HG03439 (cell line): ENCODE results near the gene CD79A.
A peak's percentile ranks its signal among the peaks of the same experiment; 100 is the strongest.
"Not testable (repeated sequence)": the region's sequence is repeated elsewhere in the genome, so short reads cannot be mapped to it uniquely, and the experiment has no call there.

ENCODE experiments used
- ATAC-seq: cut with Tn5 transposase; IDR thresholded peaks from one replicate; pipeline ENCODE4 v1.9.1; 2021; ENCODE audit warnings: mild to moderate bottlenecking, moderate library complexity; ENCODE audit not compliant: unreplicated experiment

Gene CD79A

DNA sequence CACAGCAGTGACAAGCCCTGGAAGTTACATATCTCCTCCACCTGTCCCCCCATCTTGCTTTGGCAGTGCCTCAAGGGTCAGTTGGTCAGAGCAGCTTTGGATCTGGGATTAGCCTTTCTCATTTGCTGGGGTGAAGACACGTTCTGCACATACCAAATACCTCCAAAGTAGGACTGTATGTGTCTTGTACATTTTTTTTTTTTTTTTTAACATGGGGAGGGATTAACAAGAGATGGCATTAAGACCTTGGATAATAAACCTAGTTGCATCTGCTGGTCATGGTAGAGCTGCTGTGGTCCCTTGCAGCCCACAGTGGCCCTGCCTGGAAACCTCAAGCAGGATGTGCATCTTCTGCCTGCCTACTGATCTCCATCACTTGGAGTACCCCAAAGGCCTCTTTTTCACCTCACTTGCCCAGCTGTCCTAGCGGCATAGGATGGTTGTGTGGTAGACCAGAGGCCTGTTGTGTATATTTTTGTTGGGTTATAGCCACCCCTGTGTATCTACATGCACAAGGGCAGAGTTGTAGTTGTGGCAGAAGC is 14.6 kb upstream of the CD79A start:
- no peak for ATAC-seq

DNA sequence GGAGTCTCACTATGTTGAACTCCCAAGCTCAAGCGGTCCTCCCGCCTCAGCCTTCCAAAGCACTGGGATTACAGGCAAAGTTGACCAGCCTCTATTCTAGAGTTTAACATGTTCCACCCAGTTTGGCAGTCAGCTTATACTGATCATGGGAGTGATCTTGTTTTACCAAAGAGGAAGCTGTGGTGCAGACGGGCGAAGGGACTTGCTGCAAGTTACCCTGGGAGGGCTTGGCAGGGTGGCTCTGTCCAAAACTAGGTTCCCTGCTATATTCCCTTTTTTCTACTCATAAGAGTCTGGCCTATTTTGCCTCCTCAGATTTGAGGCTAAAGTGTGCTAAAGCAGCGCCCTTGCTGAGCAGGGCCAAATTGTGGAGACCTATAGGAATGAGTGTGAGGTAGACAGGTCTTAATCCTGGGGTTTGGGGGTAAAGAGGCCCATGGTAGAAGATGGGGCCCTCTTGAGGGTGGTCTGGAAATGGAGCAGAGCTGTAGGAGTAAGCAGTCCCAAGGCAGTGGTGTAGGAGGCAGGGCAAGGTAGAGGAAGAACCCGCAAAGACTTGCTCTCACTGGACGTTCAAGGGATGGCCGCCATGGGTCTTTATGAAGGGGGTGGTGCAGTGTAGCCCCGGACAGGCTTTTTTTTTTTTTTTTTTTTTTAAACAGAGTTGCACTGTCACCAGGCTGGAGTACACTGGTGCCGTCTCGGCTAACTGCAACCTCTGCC is 13.7 kb upstream of the CD79A start:
- no peak for ATAC-seq

DNA sequence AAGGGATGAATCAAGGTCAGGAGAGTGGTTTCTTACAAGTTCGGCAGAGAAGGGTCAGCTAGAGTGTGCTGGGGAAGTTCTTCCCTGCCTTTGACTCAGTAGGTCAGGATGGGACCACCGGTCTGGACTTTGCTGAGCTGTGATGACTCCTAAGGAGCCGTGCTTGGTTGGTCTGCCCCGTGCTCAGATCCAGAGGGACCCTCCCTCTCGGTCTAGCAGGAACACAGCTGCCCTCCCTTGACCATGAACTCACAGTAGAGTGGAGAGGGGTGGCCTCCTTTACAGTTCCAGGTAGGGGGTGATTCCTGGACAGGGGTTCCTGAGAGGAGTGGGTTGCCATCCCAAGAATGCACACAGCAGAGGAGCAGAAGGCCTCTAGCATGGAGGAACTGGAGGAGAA is 12.7 kb upstream of the CD79A start:
- ATAC-seq, result no peak

DNA sequence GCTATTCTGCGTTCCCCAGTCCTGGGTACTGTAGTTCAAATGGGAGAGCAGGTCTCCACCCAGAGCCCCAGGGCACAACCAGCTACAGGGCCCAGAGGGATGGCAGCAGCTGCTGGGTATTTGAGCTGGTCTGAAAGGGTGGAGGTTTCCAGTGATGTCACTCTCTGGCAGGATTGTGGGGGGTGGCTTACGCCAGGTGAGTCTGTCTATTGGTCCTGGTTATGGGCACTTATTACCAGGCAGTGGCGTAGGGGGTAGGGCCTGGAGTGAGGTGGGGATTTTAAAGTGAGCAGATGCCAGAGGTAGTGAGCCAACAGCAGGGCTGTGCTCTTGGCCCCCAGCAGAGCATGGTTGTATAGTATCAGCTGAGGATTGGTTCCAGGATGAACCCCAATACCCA is 10.8 kb upstream of the CD79A start:
- ATAC-seq, result no peak

DNA sequence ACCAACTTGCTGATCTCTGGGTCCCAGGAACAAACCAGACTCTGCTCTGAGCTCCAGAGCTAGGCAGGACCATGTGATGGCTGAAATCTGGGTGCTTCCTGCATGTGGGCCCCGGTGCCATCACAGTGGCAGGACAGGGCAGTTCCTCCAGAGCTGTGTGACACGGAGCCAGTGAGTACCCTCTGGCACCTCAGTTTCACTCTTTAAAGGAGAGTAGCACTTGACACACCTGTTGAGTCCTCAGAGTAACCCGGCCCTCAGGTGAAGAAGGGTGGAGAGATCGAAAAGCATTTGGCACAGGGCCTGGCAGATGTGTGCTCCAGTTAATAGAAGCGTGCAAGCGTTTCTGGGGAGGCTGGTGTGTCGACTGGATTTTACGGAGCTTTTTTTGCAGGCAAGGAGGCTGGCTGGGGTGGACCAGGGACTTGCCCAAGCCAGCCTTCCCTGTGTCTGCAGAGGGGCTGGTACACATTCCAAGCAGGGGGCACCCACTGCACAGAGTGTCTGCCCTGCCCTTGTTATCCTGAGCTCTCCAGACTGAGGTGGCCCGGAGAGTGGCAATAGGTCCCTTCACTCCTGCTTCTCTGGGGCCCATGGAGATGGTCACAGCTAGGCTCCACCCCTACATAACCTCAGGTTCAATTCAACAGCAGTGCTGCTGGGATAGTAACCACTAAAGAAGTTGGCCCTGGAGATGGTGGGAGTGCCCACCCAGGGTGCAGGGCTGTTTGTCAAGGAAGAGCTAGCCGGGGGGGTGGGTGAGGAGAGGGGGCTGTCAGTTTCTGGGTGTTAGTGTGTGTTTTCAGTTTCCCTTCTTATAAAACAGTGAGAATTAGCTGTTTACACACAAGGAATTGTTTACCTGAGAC is 8.7 kb upstream of the CD79A start:
- ATAC-seq, result no peak

DNA sequence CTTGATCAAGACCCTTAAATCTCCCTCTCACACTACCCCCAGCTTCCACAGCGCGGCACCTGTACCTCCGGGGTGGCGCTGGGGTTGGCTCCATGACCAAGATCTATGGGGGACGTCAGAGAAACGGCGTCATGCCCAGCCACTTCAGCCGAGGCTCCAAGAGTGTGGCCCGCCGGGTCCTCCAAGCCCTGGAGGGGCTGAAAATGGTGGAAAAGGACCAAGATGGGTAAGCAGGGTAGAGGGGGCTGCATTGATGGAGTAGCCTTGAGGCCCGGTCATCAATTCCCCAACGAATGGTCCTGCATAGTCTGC is 8.1 kb upstream of the CD79A start:
- no peak for ATAC-seq

DNA sequence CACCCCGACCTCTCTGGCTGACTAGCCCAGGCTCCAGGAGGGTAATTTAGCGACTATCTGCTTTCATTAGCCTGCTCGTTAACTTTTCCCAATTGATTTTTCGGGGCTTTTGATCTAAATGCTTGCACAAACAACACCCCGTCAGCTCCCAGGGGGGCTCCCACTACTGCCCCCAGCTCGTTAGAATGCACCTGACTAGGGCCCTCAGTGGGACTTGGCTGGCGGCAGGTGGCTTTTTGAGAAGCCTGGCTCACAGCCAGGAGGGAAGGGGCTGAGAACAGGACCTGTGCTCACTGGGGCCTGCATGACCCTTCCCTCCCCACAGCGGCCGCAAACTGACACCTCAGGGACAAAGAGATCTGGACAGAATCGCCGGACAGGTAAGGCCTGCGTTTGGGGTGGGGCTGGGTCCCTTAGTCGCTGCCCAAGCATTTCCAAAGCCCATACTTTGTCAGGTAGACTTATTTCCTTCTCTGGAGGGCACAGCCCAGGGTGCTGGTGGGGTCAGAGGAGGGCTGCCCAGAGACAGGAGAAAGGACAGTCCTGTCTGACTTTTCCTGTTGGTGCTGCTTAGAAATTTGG is 7.6 kb upstream of the CD79A start:
- ATAC-seq, result no peak

DNA sequence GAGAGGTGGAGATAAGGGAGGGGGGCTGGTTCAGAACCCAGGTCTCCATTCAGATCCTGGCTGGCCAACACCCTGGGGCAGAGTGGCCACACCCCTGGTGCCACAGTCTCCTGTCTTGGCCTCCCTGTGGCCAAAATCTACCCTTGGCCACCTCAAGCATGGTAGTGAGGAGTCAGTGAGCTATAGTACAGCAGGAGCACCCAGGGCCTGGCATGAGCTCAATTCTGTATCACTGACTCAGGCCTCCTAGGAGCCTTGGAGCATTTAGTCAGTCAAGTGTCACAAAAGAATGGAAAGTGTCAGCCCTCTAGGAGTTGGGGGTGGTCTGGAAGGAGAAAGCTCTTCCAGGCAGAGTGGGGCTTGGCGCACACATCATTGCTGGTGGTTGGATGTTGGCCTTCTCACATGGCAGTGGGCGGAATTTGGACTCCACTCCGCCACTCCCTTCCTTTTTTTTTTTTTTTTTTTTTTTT is 6.6 kb upstream of the CD79A start:
- ATAC-seq, result no peak

DNA sequence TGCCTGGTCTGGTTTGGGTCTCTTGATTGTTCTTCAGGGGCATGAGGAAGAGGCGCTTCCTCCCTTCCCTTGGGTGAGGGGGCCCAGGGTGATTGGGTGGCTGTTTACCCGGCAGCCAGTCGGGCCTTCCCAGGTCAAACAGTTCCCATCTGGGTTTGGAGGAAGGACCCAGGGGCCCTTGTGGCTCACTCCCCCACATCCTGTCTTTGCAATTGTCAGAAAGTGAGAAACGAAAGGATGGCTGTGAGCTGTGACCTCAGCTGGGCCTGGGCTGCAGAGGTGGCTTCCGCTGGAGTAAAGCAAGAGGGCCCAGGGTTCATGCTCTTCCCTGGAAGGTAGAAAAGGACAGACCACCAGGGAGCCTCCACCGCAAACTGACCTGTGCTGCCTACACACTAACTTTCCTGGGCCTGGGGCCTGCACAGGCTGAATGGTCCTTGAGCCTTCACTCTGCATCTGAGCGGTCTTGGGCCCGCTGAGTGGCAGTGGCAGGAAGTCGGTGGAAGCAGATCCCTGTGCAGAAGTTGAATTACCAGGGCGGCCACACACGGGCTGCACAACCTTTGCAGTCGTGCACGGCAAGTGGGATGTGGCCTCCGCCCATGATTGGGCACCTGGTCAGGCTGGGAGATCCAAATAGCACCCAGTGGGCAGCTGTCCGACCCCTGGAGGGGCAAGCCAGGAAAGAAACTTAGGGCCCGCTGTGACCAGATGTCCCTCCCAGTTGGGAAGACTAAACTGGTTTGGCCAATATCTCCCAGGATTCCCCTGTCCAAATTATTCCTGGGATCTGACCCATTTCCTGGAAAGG is 5.3 kb upstream of the CD79A start:
- peak; percentile 47 for ATAC-seq

DNA sequence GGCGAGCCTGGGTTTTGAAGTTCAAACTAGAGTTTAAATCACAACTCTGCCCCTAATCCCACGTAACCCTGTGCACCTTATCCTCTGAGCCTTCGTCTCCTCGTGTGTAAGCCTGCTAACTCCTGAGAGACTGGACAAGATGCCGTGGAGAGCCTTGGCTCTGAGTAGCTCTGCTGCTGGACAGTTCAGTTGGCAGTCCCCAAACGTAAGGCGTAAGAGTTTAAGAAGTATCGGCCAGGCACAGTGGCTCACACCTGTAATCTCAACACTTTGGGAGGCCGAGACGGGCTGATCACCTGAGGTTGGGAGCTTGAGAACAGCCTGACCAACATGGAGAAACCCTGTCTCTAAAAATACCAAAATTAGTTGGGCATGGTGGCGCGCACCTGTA is 4.7 kb upstream of the CD79A start:
- no peak for ATAC-seq

DNA sequence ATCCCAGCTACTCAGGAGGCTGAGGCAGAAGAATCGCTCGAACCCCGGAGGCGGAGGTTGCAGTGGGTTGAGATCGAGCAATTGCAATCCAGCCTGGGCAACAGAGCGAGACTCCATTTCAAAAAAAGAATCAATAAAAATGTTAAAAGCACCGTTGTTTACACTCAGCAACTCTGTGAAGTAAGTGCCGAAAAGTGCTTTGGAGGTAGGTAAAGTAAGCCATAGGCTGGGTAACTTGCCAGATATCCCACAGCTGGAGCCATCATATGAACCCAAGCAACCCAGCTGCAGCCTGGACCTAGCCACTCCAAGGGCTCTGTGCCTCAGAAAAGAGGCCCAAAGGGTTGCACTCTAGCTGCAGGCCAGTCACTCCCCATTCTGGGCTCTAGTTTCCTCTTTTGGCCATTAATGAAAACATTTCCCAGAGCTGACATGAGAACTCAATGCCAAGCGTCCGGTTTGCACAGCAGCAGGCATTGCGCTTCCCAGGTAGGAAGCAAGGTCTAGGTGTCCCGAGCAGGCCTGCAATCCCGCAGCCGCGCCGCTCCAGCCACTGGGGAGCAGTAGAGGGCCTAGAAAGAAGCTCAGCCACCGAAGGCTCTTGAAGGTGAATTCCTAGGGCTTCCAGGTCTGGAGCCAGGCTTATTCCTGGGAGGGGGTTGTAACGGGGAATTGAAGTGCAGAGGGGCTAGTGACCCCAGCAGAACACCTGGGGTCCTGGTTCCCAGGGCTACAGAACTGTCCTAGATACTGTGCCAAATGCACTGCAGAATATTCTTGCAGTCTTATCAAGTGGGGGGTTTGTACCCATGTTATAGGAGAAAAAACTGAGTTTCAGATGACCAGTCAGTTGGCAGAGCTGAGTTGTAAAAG is 4.1 kb upstream of the CD79A start:
- no peak for ATAC-seq

DNA sequence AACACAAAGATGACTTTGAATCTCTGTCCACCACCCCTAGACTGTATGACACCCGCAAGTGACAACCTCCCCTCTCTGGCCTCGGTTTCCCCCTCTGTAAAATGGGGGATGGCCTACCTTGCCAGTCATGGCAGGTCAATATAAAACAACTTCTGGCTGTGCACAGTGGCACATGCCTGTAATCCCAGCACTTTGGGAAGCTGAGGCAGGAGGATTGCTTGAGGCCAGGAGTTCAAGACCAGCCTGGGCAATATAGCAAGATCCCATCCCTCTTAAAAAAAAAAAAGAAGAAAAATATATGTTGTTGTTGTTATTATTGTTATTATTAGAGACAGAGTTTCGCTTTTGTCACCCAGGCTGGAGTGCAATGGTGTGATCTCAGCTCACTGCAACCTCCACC is 1.1 kb upstream of the CD79A start:
- not testable (repeated sequence) for ATAC-seq

DNA sequence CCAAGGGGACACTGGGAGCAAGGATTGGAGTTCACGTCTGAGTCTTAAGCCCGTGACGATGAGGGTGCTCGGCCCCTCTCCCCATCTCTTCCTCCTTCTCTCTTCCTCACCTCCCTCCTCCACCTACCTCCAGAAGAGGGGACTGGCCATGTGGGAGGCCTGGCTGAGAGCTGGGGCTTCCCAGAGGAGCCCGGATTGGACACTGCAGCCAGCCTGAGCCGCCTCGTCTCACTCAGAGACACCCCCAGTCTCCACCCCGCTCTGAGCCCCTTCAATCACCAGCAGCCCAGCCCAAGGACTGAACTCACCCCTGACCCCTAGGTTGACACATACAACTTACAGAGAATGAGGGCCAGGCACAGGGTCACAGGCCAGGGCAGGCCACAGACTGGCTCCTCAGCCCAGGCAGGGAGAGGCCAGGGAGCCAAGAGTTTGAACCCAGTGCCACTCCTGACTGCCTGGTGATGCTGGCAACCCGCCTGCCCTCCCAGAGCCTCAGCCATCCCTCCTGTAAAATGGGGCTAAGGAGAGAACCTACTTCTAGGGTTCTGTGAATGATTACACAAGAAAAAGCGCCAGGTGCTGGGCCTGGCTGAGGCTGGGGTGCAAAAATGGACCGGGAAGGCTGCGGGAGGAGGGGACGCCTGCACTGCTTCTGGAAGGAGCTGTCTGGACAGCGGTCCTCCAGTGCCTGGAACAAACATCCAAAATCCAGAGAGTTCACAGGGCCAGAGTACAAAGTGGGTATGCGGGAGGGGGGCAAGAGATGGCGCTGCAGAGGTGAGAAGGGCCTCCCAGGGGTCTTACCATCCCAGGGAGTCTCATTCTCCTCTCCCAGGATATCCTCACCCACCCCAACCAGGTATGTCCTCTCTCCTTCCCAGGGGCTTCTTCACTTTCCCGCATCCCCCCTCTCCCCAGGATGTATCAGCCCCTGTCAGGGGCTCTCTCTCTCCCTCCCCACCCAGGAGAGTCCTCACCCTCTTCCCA is 1.1 kb downstream of the CD79A start:
- ATAC-seq, result no peak

DNA sequence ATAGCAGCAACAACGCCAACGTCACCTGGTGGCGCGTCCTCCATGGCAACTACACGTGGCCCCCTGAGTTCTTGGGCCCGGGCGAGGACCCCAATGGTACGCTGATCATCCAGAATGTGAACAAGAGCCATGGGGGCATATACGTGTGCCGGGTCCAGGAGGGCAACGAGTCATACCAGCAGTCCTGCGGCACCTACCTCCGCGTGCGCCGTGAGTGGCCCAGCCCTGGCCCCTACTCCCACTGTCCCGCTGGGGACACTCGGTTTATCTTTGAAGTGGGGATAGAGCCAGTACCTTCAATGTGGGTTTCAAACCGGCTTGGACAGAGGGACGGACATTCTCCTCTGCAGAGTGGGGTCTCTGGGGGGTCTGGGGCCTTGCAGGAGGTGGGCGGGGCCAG is 2.0 kb downstream of the CD79A start:
- no peak for ATAC-seq

DNA sequence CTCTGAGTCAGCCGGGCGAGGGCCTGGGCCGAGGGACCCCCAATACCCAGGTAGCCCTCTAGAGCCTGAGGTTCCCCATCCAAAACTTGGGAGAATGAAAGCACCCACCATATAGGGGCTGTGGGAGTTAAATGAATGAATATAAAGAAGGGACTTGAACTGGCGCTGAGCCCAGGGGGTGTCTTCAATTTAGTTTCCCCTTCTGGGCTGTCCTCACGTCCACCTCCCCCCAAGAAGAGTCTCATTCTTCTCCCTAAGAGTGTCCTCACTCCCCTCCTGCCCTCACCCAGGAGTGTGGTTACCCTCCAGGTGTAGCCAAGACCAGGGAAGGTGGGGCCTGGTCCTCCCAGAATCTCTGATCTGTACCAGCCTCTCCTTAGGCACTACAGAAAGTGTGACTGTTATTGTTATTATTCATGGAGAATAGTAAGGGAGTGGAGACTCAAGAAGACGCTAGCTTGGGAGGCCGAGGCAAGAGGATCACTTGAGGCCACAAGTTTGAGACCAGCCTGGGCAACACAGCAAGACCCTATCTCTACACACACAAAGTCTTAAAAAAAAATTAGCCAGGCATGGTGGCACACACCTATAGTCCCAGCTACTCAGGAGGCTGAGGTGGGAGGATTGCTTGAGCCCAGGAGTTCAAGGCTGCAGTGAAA is 2.7 kb downstream of the CD79A start:
- no peak for ATAC-seq

DNA sequence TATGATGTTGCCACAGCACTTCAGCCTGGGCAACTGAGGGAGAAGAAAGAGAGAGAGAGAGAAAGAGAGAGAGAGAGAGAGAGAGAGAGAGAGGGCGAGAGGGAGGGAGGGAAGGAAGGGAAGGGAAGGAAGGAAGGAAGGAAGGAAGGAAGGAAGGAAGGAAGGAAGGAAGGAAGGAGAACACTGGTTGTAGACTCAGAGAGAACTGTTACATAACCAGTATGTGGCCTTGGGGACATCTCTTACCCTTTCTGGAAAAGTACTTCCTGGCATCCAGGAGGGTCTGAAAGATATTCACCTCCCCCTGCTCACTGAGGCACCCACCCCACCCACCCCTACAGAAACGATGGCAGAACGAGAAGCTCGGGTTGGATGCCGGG is 3.2 kb downstream of the CD79A start:
- no peak for ATAC-seq

DNA sequence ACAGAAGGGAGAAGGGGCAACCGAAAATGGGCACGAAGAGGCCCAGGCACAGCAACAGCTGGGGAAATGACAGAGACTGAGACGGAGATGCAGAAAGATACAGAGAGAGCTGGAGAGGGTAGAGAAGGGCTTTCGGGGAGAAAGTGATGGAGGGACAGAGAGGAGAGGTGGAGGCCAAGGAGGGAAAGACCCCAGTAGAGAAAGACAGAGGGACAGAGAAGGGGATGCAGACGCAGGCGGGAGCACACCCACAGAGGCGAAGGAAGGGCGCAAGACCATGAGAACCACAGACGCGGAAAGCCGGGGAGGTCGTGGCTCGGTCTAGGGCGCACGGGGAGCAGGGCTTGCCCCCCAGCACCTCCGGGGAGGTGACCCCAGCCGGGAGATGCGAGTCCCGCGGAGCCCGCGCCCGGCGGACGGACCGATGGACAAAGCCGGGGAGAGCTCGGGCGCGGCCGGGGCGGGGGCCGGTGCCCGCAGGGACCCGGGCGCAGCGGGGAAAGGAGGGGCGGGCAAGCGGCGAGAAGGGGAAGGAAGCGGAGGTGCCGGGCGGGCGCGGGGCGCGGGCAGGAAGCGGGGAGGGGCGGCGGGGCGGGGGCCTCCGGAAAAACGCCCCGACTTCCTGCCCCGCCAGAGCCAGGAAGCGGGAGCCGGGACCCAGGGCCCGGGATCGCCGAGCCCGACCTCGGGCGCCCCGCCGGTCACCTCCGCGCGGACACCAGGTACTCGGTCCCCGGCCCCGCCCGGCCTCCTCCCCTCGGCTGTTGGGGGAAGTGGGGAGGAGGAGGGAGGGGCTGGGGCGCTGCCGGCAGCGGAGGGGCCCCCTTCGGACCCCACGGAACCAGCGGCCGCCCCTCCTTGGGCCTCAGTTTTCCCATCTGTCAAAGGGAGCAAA is 5.7 kb downstream of the CD79A start, which contains the start of gene ARHGEF1:
TSS of gene ARHGEF1 (plus strand) at position 617 of the 895 bp plus-strand sequence. CDS start 4,899 bp downstream, outside the sequence.
- no peak for ATAC-seq
